ENCODE measurements around the gene GNA12. TPM values are rescaled to one million over a fixed set of nuclear protein-coding genes. Genes with fewer than 3 reads are reported as not detected.
A peak's percentile ranks its signal among the peaks of the same experiment; 100 is the strongest.

GNA12 gene
- total RNA-seq, 1 donor from 2014 or later, result 43.0 TPM

DNA sequence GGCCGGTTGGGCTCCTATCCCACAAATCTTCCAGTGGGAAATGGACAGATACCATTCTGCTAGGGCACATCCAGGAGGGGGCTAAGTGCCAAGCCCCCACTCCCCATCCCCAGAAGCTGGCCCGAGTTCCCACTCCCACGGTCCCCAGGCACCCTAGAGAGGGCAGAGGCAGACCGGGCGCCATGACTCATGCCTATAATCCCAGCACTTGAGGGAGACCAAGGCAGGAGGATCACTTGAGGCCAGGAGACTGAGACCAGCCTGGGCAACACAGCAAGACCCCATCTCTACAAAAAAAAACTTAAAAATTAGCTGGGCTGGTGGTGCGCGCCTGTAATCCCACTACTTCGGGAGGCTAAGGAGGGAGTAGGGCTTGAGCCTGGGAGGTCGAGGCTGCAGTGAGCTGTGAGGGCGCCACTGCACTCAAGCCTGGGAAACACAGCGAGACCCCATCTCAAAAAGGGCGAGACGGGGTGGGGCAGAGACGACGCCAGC, 870 bp downstream of the GNA12 start:
- DNase-seq, result no peak
- H3K27me3 ChIP-seq (ENCODE audit: low read depth), result no peaks in the 10 kb centered on the region
- TF ChIP-seq, protein P1, sequence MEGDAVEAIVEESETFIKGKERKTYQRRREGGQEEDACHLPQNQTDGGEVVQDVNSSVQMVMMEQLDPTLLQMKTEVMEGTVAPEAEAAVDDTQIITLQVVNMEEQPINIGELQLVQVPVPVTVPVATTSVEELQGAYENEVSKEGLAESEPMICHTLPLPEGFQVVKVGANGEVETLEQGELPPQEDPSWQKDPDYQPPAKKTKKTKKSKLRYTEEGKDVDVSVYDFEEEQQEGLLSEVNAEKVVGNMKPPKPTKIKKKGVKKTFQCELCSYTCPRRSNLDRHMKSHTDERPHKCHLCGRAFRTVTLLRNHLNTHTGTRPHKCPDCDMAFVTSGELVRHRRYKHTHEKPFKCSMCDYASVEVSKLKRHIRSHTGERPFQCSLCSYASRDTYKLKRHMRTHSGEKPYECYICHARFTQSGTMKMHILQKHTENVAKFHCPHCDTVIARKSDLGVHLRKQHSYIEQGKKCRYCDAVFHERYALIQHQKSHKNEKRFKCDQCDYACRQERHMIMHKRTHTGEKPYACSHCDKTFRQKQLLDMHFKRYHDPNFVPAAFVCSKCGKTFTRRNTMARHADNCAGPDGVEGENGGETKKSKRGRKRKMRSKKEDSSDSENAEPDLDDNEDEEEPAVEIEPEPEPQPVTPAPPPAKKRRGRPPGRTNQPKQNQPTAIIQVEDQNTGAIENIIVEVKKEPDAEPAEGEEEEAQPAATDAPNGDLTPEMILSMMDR (IDR thresholded peaks at IDR 0.05; ENCODE audit: borderline replicate concordance), result no peak
- H3K36me3 ChIP-seq, result no peaks in the 10 kb centered on the region
- peaks cover 50% of the 10 kb centered on the region for H3K4me1 ChIP-seq
- H3K9me3 ChIP-seq (replicated peaks), result no peaks in the 10 kb centered on the region
- intact Hi-C loops (cut with micrococcal nuclease), result no loop called here
- H3K27ac ChIP-seq (replicated peaks), result peak overlapping the region; percentile 77
- peak overlapping the region; percentile 86 for H3K4me3 ChIP-seq

DNA sequence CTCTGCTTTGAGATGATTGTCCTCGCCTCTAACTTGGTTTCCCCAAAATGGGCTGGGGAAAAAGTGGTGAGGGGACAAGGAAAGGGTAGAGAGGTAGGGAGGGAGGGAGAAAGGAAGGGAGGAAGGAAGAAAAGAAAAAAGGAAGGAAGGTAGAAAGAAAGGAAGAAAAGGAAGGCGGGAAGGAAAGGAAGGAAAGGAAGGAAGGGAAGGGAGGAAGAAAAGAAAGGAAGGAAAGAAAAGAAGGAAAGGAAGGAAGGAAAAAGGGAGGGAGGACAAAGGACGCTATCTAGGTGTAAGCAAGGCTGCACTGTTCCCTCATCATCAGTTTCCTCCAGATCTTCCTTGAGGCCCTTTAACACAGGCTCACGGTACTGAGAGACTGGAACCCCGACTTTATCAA, 2.2 kb downstream of the GNA12 start:
- Histone ChIP-seq H3K27me3 (ENCODE audit: low read depth) (no peaks in the 10 kb centered on the region), H3K36me3 (no peaks in the 10 kb centered on the region), H3K27ac (replicated peaks) (peak overlapping the region; percentile 77), H3K9me3 (replicated peaks) (no peaks in the 10 kb centered on the region), H3K4me3 (peak overlapping the region; percentile 86), H3K4me1 (peaks cover 63% of the 10 kb centered on the region)
- intact Hi-C loops (cut with micrococcal nuclease), result no loop called here
- TF ChIP-seq, protein P1 (IDR thresholded peaks at IDR 0.05; ENCODE audit: borderline replicate concordance), result no peak
- no peak for DNase-seq

DNA sequence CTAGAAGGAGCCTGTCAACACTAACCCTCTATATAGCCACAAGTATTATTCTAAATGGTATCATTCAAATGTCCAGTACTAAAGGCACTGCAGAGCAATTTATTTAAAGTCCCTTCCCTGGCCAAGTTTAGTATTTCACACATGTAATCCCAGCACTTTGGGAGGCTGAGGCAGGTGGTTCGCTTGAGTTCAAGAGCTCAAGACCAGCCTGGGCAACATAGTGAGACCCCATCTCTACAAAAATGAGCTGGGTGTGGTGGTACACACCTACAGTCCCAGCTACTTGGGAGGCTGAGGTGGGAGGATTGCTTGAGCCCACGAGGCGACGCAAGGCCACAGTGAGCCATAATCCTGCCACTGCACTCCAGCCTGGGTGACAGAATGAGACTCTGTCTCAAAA, 3.6 kb downstream of the GNA12 start:
- TF ChIP-seq, protein P1 (IDR thresholded peaks at IDR 0.05; ENCODE audit: borderline replicate concordance), result no peak
- Histone ChIP-seq H3K27me3 (ENCODE audit: low read depth) (no peaks in the 10 kb centered on the region), H3K36me3 (peaks cover 4% of the 10 kb centered on the region), H3K9me3 (replicated peaks) (no peaks in the 10 kb centered on the region), H3K4me1 (peaks cover 66% of the 10 kb centered on the region), H3K4me3 (no peak overlapping the region), H3K27ac (replicated peaks) (peak overlapping the region; percentile 77)
- intact Hi-C loops (cut with micrococcal nuclease), result no loop called here
- no peak for DNase-seq

DNA sequence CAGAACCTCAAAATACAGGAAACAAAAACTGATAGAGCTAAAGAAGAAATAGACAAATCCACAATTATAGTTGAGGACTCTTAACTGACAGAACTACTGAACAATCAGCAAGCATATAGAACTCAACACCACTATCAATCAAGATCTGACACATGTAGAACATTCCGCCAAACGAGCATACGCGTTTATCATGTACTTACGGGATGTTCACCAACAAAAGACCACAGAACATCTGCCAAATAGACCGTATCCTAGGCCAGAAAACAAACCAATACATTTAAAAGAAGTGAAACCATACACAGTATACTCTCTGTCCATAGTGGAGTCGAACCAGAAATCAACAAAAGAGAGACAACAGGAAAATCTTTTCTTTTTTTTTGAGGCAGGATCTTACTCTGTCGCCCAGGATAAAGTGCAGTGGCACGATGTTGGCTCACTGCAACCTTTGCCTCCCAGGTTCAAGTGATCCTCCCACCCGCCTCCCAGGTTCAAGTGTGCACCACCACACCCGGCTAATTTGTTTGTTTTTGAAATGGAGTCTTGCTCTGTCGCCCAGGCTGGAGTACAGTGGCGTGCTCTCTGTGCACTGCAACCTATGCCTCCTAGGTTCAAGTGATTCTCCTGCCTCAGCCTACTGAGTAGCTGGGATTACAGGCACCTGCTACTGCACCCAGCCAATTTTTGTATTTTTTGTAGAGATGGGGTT, 5.1 kb downstream of the GNA12 start:
- H3K27me3 ChIP-seq (ENCODE audit: low read depth), result no peaks in the 10 kb centered on the region
- intact Hi-C loops (cut with micrococcal nuclease), result no loop called here

DNA sequence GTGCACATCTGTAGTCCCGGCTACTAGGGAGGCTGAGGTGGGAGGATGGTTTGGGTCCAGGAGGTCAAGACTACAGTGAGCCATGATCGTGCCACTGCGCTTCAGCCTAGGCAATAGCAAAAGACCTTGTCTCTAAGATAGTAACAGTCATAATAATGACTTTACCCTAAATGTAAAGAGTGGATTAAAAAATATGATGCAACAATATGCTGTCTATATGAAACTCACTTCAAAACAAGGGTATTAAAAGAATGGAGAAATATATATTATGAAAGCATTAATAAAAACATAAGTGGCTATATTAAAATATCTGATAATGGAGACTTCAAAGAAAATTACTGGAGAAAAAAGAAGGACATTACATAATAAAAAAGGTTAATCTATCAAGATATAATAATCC, 5.7 kb downstream of the GNA12 start:
- TF ChIP-seq, protein P1 (IDR thresholded peaks at IDR 0.05; ENCODE audit: borderline replicate concordance), result no peak
- Histone ChIP-seq H3K27ac (replicated peaks) (peak overlapping the region; percentile 27), H3K27me3 (ENCODE audit: low read depth) (no peaks in the 10 kb centered on the region), H3K9me3 (replicated peaks) (no peaks in the 10 kb centered on the region), H3K4me3 (no peak overlapping the region), H3K36me3 (peaks cover 14% of the 10 kb centered on the region), H3K4me1 (peaks cover 68% of the 10 kb centered on the region)
- no peak for DNase-seq
- intact Hi-C loops (cut with micrococcal nuclease), result no loop called here

More for the DNA sequence above, 5.1 kb downstream of the GNA12 start:
- Histone ChIP-seq H3K27ac (replicated peaks) (no peak overlapping the region), H3K36me3 (peaks cover 14% of the 10 kb centered on the region), H3K4me3 (no peak overlapping the region), H3K9me3 (replicated peaks) (no peaks in the 10 kb centered on the region), H3K4me1 (peaks cover 66% of the 10 kb centered on the region)
- TF ChIP-seq, protein P1 (IDR thresholded peaks at IDR 0.05; ENCODE audit: borderline replicate concordance), result no peak
- no peak for DNase-seq
